GM18519 (cell line): ENCODE results near the gene AMFR.

ENCODE experiments used
- ATAC-seq: cut with Tn5 transposase; IDR thresholded peaks from one replicate; pipeline ENCODE4 v1.9.1; 2021; ENCODE audit warnings: mild to moderate bottlenecking, moderate library complexity; ENCODE audit not compliant: unreplicated experiment, low FRiP score

AMFR gene

GRCh38 chr16:56424791-56425438 is 430 bp downstream of the AMFR start:
- ATAC-seq: peak; percentile 35

GRCh38 chr16:56424404-56424764 is 961 bp downstream of the AMFR start:
- no peak for ATAC-seq

GRCh38 chr16:56423584-56424403 is 1.6 kb downstream of the AMFR start:
- no peak for ATAC-seq

GRCh38 chr16:56422896-56423441 is 2.4 kb downstream of the AMFR start:
- no peak for ATAC-seq

- ATAC-seq: no peak
Measured at GRCh38 chr16:56421976-56422669, 3.2 kb downstream of the AMFR start.

GRCh38 chr16:56421313-56421712 is 4.0 kb downstream of the AMFR start:
- no peak for ATAC-seq

GRCh38 chr16:56420613-56421012 is 4.7 kb downstream of the AMFR start:
- no peak for ATAC-seq

GRCh38 chr16:56419740-56420548 is 5.4 kb downstream of the AMFR start:
- no peak for ATAC-seq

GRCh38 chr16:56417138-56417537 is 8.2 kb downstream of the AMFR start:
- no peak for ATAC-seq

GRCh38 chr16:56415875-56416274 is 9.5 kb downstream of the AMFR start:
- no peak for ATAC-seq

GRCh38 chr16:56414366-56414765 is 11.0 kb downstream of the AMFR start:
- no peak for ATAC-seq

- ATAC-seq: no peak
Measured at GRCh38 chr16:56413381-56413780, 12.0 kb downstream of the AMFR start.

GRCh38 chr16:56411624-56412023 is 13.7 kb downstream of the AMFR start:
- ATAC-seq: no peak

GRCh38 chr16:56411123-56411522 is 14.2 kb downstream of the AMFR start:
- no peak for ATAC-seq

GRCh38 chr16:56409195-56409594 is 16.1 kb downstream of the AMFR start:
- no peak for ATAC-seq

GRCh38 chr16:56408379-56409098 is 16.8 kb downstream of the AMFR start:
- no peak for ATAC-seq

GRCh38 chr16:56405977-56406672 is 19.2 kb downstream of the AMFR start:
- no peak for ATAC-seq

- no peak for ATAC-seq
Measured at GRCh38 chr16:56401482-56401881, 23.9 kb downstream of the AMFR start.

- no peak for ATAC-seq
Measured at GRCh38 chr16:56400458-56400857, 24.9 kb downstream of the AMFR start.
